Mammary epithelial cell (primary cell): ENCODE data around the gene PRDM5.

Experiments
- EZH2 ChIP-seq: IDR thresholded peaks from 2 replicates; pipeline ENCODE4 v1.6.1; 2012; ENCODE audit warnings: low read length, inconsistent platforms, borderline replicate concordance
- TF ChIP-seq, protein P1 (sequence below), 2 donors: IDR thresholded peaks in 1 of 2; conservative IDR thresholded peaks in 1 of 2; 2 replicates each; pipeline ENCODE4 v1.5.1; 2011 to 2012; ENCODE audit warnings: inconsistent platforms in 2 of 2, low read length in 2 of 2, mild to moderate bottlenecking in 2 of 2, control low read depth in 1 of 2, low read depth in 1 of 2; ENCODE audit not compliant: insufficient read depth in 1 of 2; ENCODE audit errors: extremely low read depth in 1 of 2

DNA sequence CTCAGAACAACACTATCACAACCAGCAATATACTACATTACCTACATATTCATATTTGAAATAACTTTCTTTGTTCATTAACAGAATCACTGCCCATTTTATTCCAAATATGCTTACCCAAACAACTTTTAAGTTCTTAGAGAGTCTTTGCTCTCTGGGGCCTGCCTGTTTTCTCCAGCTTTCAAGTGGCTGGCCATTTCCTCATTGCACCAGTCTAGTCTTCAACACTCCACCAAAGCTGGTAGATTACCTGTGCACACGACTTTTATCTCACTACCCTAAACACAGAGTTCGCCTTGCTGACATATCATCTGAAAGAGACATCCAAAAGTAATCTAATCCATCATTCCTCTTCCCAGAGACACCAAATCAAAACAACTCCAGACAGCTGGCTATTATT, 66.2 kb downstream of the PRDM5 start:
- TF ChIP-seq, protein P1, sequence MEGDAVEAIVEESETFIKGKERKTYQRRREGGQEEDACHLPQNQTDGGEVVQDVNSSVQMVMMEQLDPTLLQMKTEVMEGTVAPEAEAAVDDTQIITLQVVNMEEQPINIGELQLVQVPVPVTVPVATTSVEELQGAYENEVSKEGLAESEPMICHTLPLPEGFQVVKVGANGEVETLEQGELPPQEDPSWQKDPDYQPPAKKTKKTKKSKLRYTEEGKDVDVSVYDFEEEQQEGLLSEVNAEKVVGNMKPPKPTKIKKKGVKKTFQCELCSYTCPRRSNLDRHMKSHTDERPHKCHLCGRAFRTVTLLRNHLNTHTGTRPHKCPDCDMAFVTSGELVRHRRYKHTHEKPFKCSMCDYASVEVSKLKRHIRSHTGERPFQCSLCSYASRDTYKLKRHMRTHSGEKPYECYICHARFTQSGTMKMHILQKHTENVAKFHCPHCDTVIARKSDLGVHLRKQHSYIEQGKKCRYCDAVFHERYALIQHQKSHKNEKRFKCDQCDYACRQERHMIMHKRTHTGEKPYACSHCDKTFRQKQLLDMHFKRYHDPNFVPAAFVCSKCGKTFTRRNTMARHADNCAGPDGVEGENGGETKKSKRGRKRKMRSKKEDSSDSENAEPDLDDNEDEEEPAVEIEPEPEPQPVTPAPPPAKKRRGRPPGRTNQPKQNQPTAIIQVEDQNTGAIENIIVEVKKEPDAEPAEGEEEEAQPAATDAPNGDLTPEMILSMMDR (conservative IDR thresholded peaks at IDR 0.05 in 1 of 2, IDR thresholded peaks at IDR 0.05 in 1 of 2; ENCODE audit: extremely low read depth in 1 of 2, insufficient read depth in 1 of 2, low read depth in 1 of 2, low read length in 2 of 2), result no peak
- no peak for TF ChIP-seq EZH2
